ENCODE results near the gene ACP7.
"Not testable (repeated sequence)": the region's sequence is repeated elsewhere in the genome, so short reads cannot be mapped to it uniquely, and the experiment has no call there.

The ACP7 gene

GRCh38 chr19:39078436-39079200, 5.5 kb upstream of the ACP7 start:
- no peak for DNase-seq

- no peak for DNase-seq
Measured at GRCh38 chr19:39080431-39080830, 3.7 kb upstream of the ACP7 start.

- DNase-seq: no peak
Measured at GRCh38 chr19:39082167-39082566, 2.0 kb upstream of the ACP7 start.

GRCh38 chr19:39082745-39083598, 1.2 kb upstream of the ACP7 start:
- no peak for DNase-seq

GRCh38 chr19:39083599-39083982, 577 bp upstream of the ACP7 start:
- DNase-seq: no peak

- DNase-seq: no peak
Measured at GRCh38 chr19:39084732-39085080, 538 bp downstream of the ACP7 start.

GRCh38 chr19:39085392-39085791, 1.2 kb downstream of the ACP7 start:
- DNase-seq: no peak

- no peak for DNase-seq
Measured at GRCh38 chr19:39086386-39086785, 2.2 kb downstream of the ACP7 start.

- no peak for DNase-seq
Measured at GRCh38 chr19:39087907-39088686, 3.9 kb downstream of the ACP7 start.

- DNase-seq: not testable (repeated sequence)
Measured at GRCh38 chr19:39090016-39090415, 5.8 kb downstream of the ACP7 start.

- DNase-seq: no peak
Measured at GRCh38 chr19:39090881-39091280, 6.7 kb downstream of the ACP7 start.

- DNase-seq: not testable (repeated sequence)
Measured at GRCh38 chr19:39095799-39096540, 11.8 kb downstream of the ACP7 start.

- no peak for DNase-seq
Measured at GRCh38 chr19:39097299-39097698, 13.1 kb downstream of the ACP7 start.

GRCh38 chr19:39097721-39098120, 13.6 kb downstream of the ACP7 start:
- DNase-seq: no peak

GRCh38 chr19:39098365-39099269, 14.4 kb downstream of the ACP7 start:
- DNase-seq: no peak

GRCh38 chr19:39099341-39099740, 15.2 kb downstream of the ACP7 start:
- no peak for DNase-seq

GRCh38 chr19:39100500-39101166, 16.5 kb downstream of the ACP7 start:
- DNase-seq: no peak

GRCh38 chr19:39103151-39103550, 19.0 kb downstream of the ACP7 start:
- DNase-seq: no peak

- no peak for DNase-seq
Measured at GRCh38 chr19:39104186-39104596, 20.0 kb downstream of the ACP7 start.

- no peak for DNase-seq
Measured at GRCh38 chr19:39106194-39106593, 22.0 kb downstream of the ACP7 start.

- DNase-seq: no peak
Measured at GRCh38 chr19:39109641-39110040, 25.5 kb downstream of the ACP7 start.

Measured in NCI-H1930 (cell line).